Left forelimb (tissue), 1 donor: ENCODE data around the gene PIGP.
"Not testable (repeated sequence)": the region's sequence is repeated elsewhere in the genome, so short reads cannot be mapped to it uniquely, and the experiment has no call there.

Experiments
- DNase-seq: peaks from one replicate; pipeline ENCODE4 v3.0.0-alpha.2; 2018; ENCODE audit warnings: low spot score

PIGP gene

GRCh38 chr21:37072988-37073416, at the start of gene PIGP, which contains the start of gene TTC3:
PIGP (minus strand) TSS chr21:37073071; CDS start chr21:37072515, 556 bp downstream.
TTC3 (plus strand) TSS chr21:37073254; CDS start chr21:37087258, 14,004 bp downstream.
- peak; percentile 99 for DNase-seq

GRCh38 chr21:37119421-37120218, 46.7 kb upstream of the PIGP start:
- DNase-seq: no peak

GRCh38 chr21:37118187-37118826, 45.4 kb upstream of the PIGP start:
- DNase-seq: no peak

- DNase-seq: no peak
These were observed 44.3 kb upstream of the PIGP start for GRCh38 chr21:37117204-37117603.

- not testable (repeated sequence) for DNase-seq
These were observed 43.6 kb upstream of the PIGP start for GRCh38 chr21:37116459-37116858.

- DNase-seq: not testable (repeated sequence)
These were observed 41.4 kb upstream of the PIGP start for GRCh38 chr21:37114301-37114700.

GRCh38 chr21:37111029-37111428, 38.2 kb upstream of the PIGP start:
- not testable (repeated sequence) for DNase-seq

- no peak for DNase-seq
These were observed 34.1 kb upstream of the PIGP start for GRCh38 chr21:37106998-37107397.

- not testable (repeated sequence) for DNase-seq
These were observed 29.9 kb upstream of the PIGP start for GRCh38 chr21:37102746-37103145.

- no peak for DNase-seq
These were observed 28.5 kb upstream of the PIGP start for GRCh38 chr21:37101384-37101783.

GRCh38 chr21:37100316-37100715, 27.4 kb upstream of the PIGP start:
- no peak for DNase-seq

GRCh38 chr21:37098751-37099150, 25.9 kb upstream of the PIGP start:
- no peak for DNase-seq

- no peak for DNase-seq
These were observed 22.9 kb upstream of the PIGP start for GRCh38 chr21:37095821-37096220.

GRCh38 chr21:37093977-37094376, 21.1 kb upstream of the PIGP start:
- DNase-seq: no peak

GRCh38 chr21:37088186-37088735, 15.4 kb upstream of the PIGP start:
- no peak for DNase-seq

- no peak for DNase-seq
These were observed 14.3 kb upstream of the PIGP start for GRCh38 chr21:37087188-37087587.

GRCh38 chr21:37085726-37086125, 12.9 kb upstream of the PIGP start:
- no peak for DNase-seq

GRCh38 chr21:37082856-37083528, 10.1 kb upstream of the PIGP start:
- DNase-seq: no peak

GRCh38 chr21:37082375-37082774, 9.5 kb upstream of the PIGP start:
- DNase-seq: no peak

- DNase-seq: no peak
These were observed 6.4 kb upstream of the PIGP start for GRCh38 chr21:37079211-37079824.

- no peak for DNase-seq
These were observed 4.5 kb upstream of the PIGP start for GRCh38 chr21:37077403-37077802.
